ENCODE measurements around the gene ADGRV1. TPM values are rescaled to one million over a fixed set of nuclear protein-coding genes. Genes with fewer than 3 reads are reported as not detected.

The ADGRV1 gene
- total RNA-seq, 1 donor from 2014 or later: 10.0 TPM

DNA sequence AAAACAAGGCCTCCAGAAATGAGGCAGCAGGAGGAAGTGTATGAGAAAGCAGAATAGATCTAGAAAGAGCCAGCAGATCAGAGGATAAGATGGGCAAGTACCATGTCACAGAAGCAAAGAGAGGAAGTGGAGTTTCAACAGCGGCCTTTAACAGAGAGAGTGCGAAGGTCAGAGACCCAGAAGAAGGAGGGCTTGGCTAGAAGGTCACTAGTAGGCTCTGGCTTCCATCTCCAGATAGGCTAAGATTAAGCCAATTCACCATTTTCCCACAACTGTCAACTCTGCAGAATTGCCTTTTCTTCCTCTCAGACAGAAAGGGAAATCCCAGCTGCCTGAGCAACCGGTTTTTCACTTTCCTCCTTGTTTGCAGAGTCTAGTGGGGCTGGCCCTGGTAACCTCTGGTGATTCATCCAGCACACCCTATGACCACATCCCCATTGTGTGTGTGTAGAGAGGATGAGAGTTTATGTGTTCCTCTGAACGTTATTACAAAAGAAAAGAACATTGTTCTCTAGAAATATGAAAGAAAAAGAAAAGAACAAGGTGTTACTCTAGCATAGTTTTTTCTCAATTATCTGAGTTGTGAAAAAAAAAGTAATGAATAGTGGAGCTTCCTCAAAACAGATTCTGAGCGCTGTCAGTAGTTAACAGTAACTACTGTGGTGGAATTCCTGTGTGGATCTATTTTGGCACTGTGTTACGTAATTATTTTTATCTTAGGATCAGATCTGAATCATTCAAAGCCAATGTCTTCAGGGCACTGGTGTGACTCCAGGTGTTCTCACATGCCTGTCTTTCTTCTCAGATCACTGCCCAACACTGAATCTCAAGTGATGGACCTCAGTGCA lies 604.2 kb downstream of the ADGRV1 start:
- H3K36me3 ChIP-seq (ENCODE audit: insufficient read depth, low read length): no peaks in the 10 kb centered on the region
- H3K4me1 Mint-ChIP-seq (ENCODE audit: low read depth, unreplicated experiment): peaks cover 39% of the 10 kb centered on the region
- FAIRE-seq (peak; percentile 20), DNase-seq (ENCODE audit: low read depth) (peak; percentile 94)
- no peaks in the 10 kb centered on the region for H3K27me3 ChIP-seq (ENCODE audit: insufficient read depth, low read length)
- H3K9ac ChIP-seq (ENCODE audit: low read length): peak overlapping the region; percentile 48
- TF ChIP-seq, protein P1, sequence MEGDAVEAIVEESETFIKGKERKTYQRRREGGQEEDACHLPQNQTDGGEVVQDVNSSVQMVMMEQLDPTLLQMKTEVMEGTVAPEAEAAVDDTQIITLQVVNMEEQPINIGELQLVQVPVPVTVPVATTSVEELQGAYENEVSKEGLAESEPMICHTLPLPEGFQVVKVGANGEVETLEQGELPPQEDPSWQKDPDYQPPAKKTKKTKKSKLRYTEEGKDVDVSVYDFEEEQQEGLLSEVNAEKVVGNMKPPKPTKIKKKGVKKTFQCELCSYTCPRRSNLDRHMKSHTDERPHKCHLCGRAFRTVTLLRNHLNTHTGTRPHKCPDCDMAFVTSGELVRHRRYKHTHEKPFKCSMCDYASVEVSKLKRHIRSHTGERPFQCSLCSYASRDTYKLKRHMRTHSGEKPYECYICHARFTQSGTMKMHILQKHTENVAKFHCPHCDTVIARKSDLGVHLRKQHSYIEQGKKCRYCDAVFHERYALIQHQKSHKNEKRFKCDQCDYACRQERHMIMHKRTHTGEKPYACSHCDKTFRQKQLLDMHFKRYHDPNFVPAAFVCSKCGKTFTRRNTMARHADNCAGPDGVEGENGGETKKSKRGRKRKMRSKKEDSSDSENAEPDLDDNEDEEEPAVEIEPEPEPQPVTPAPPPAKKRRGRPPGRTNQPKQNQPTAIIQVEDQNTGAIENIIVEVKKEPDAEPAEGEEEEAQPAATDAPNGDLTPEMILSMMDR (IDR thresholded peaks at IDR 0.05; ENCODE audit: insufficient read depth, low read depth, low read length): no peak
- TF ChIP-seq EZH2 (IDR thresholded peaks at IDR 0.05; ENCODE audit: insufficient read depth, low read length): no peak
- peak overlapping the region; percentile 72 for H3K27ac ChIP-seq (ENCODE audit: low read depth, low read length)
- H3K79me2 ChIP-seq (ENCODE audit: insufficient read depth, low read length): no peaks in the 10 kb centered on the region
- no peaks in the 10 kb centered on the region for H3K9me3 Mint-ChIP-seq (ENCODE audit: unreplicated experiment)
- peaks cover 21% of the 10 kb centered on the region for H3K4me1 ChIP-seq (ENCODE audit: insufficient read depth, low read length)
- peak overlapping the region; percentile 54 for H3K4me3 Mint-ChIP-seq (ENCODE audit: unreplicated experiment)
- peak overlapping the region; percentile 7 for H2AFZ ChIP-seq (ENCODE audit: low read depth, low read length)
- no peak overlapping the region for H3K4me3 ChIP-seq (ENCODE audit: insufficient read depth, low read depth, low read length)
- no peaks in the 10 kb centered on the region for H3K27me3 Mint-ChIP-seq (ENCODE audit: low read depth, unreplicated experiment)
- no peaks in the 10 kb centered on the region for H3K36me3 Mint-ChIP-seq (ENCODE audit: low read depth, unreplicated experiment)
- no peaks in the 10 kb centered on the region for H4K20me1 ChIP-seq (ENCODE audit: insufficient read depth, low read length)
- peak overlapping the region; percentile 97 for H3K27ac Mint-ChIP-seq (ENCODE audit: unreplicated experiment)
- H3K4me2 ChIP-seq (ENCODE audit: low read length): peak overlapping the region; percentile 63
- no peaks in the 10 kb centered on the region for H3K9me3 ChIP-seq (ENCODE audit: insufficient read depth, low read depth, low read length)

- H3K4me1 Mint-ChIP-seq (ENCODE audit: low read depth, unreplicated experiment): peaks cover 39% of the 10 kb centered on the region
- peaks cover 21% of the 10 kb centered on the region for H3K4me1 ChIP-seq (ENCODE audit: insufficient read depth, low read length)
- TF ChIP-seq, protein P1 (IDR thresholded peaks at IDR 0.05; ENCODE audit: insufficient read depth, low read depth, low read length): no peak
- TF ChIP-seq EZH2 (IDR thresholded peaks at IDR 0.05; ENCODE audit: insufficient read depth, low read length): no peak
- H3K27me3 Mint-ChIP-seq (ENCODE audit: low read depth, unreplicated experiment): no peaks in the 10 kb centered on the region
- no peak for DNase-seq (ENCODE audit: low read depth)
- no peaks in the 10 kb centered on the region for H4K20me1 ChIP-seq (ENCODE audit: insufficient read depth, low read length)
- H3K27me3 ChIP-seq (ENCODE audit: insufficient read depth, low read length): no peaks in the 10 kb centered on the region
- no peak overlapping the region for H3K9ac ChIP-seq (ENCODE audit: low read length)
- no peak overlapping the region for H2AFZ ChIP-seq (ENCODE audit: low read depth, low read length)
- H3K9me3 ChIP-seq (ENCODE audit: insufficient read depth, low read depth, low read length): no peaks in the 10 kb centered on the region
- H3K36me3 ChIP-seq (ENCODE audit: insufficient read depth, low read length): no peaks in the 10 kb centered on the region
- FAIRE-seq: no peak
- peak overlapping the region; percentile 75 for H3K27ac Mint-ChIP-seq (ENCODE audit: unreplicated experiment)
- no peaks in the 10 kb centered on the region for H3K79me2 ChIP-seq (ENCODE audit: insufficient read depth, low read length)
- no peak overlapping the region for H3K4me3 ChIP-seq (ENCODE audit: insufficient read depth, low read depth, low read length)
- no peaks in the 10 kb centered on the region for H3K9me3 Mint-ChIP-seq (ENCODE audit: unreplicated experiment)
- no peak overlapping the region for H3K27ac ChIP-seq (ENCODE audit: low read depth, low read length)
- H3K4me3 Mint-ChIP-seq (ENCODE audit: unreplicated experiment): no peak overlapping the region
- H3K36me3 Mint-ChIP-seq (ENCODE audit: low read depth, unreplicated experiment): no peaks in the 10 kb centered on the region
- H3K4me2 ChIP-seq (ENCODE audit: low read length): no peak overlapping the region
Measured at GRCh38 chr5:91164424-91164823, 605.8 kb downstream of the ADGRV1 start.
